GM11168 (cell line): ENCODE results near the gene PLA2G4A.

Experiments
- in situ Hi-C: fragments of 300-500 bp; cut with MboI; formaldehyde crosslinking; loops from one replicate; pipeline ENCODE4 v1.12.0; 2022; ENCODE audit warnings: low sequenced_read_pairs; ENCODE audit not compliant: unreplicated experiment

Gene PLA2G4A

DNA sequence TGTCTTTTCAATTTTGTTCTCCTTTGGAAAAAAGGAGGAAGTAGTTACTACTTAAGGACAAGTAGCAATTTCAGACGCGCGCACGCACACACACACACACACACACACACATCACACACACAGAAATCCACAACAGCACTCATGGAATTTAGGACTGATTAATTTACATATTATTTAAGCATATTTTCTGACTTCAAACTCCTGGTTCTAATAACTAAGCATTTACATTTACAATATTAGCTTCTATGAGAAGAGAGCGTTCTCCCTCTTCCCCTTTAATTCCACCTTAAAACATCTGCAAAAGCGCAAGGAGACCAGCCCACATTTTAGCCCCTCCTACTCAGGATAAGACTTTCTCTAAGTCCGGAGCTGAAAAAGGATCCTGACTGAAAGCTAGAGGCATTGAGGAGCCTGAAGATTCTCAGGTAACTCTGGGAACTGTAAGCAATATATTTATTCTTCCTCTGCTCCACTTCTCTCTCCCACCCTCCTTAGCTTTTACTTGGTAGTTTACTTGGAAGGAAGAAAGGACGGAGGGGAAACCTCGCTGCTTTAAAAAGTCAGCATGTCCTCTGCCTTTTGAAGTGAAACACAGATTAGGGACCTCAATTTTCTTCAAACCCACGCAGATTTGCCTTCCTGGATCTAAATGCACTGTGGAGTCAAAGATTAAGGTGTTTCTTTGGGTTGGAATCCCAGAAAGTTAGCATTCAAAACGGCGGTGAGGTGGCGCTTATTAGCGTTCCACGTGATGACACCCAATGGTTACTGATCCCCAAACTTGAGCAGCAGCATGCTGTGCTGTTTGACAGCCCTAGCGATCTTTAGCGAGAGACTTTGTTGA, at the start of gene PLA2G4A:
TSS of gene PLA2G4A (plus strand) at position 339 of the 844 bp plus-strand sequence. CDS start 25,406 bp downstream, outside the sequence.
- in situ Hi-C loops = no loop called here

DNA sequence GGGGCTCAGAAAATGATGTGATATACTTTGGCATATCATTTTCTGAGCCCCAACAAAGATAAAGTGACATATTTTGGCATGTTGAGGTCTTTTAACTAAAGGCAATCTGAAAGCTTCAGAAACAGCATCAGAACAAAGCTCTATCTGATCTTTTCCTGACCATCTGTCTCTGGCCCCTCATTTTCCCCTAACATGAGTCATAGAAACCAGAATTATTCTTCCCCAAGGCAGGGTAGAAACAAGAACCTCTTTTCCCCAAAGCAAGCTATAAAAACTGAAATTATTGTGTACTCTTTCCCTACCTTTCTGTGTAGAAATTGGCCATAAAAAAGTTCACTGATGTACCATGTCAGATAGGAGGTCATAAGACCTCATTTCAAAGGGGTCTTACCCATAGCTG, 48.7 kb upstream of the PLA2G4A start:
- in situ Hi-C loops = no loop called here

DNA sequence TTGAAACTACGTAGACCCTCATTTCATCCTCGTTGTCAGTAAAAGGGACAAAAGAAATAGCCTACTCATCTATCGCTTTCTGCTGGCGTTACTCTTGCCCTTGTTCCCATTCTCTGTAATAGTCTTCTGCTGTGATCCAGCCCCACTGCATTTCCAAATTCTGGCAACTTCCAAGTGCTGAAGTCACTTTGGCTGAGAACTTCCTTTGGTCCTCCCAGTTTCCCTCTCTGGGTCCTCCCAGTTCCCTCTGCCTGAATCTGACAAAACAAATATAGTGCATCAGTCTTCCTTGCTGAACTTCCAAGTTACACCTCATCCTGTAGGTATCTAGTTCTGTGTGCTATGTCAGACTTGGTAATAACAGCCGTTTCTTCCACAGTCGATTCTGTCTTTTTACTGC, 47.0 kb upstream of the PLA2G4A start:
- in situ Hi-C loops = no loop called here

DNA sequence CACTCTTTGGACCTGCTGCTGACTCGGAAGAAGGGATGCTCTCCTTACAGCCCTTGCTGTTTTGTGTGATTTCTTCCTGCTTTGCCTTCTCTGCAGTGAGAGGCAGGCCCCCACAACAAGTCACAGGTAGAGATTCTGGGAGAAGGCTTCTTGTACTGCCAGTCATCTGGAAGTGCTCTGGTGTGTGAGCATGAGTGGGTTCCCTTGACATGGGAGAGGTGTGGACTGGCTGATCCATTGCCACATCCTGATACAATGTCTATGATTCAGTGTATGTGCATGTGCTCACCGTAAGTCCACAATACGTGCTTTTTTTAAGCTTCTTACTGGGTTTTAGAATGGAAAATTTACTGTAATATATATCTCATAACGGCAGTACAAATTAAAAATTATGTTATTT, 46.0 kb upstream of the PLA2G4A start:
- in situ Hi-C loops = no loop called here

DNA sequence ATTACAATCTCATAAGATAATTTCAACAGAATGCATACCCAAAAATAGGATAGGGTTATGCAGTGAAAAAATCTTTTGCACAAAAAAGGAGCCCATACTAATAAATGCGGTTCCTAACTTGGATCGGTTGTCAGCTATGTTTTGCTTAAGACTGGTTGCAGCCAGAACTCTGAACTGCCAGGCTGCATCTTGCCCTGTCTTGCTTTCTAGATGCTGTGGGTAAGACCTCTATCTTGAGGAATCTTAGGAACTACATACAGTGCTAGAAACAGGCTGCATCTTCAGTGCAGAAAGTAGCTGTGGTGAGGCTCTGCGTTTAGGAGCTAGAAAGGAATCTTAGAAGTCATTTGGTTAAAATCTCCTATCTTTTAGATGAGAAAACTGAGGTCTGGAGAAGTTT, 45.6 kb upstream of the PLA2G4A start:
- in situ Hi-C loops = no loop called here

DNA sequence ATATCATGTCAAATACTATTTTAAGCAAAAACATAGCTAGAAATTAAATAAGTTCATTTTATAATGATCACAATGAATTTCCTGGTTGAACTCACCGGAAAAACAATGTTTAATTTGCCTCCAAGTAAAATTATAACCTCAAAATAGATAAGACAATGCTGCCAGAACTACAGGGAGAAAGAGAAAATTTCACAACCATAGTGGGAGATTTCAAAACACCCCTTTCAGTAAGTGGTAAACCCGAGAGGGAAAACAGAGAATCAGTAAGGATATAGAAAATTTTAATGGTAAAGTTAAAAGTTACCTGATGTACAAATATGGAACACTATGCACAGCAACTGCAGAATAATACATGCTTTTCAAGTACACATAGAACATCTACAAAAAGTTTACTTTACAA, 43.2 kb upstream of the PLA2G4A start:
- in situ Hi-C loops = no loop called here

DNA sequence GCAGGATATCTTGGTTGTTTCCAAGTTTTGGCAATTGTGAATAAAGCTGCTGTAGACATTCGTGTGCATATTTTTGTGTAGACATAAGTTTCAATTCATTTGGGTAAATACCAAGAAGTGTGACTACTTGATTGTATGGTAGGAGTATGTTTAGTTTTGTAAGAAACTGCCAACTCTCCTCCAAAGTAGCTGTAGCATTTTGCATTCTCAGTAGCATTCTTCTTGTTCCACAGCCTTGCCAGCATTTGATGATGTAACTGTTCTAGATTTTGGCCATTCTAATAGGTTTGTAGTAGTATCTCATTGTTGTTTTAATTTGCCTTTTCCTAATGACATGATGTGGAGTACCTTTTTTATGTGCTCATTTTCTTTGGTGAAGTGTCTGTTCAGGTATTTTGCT, 38.6 kb upstream of the PLA2G4A start:
- in situ Hi-C loops = no loop called here

DNA sequence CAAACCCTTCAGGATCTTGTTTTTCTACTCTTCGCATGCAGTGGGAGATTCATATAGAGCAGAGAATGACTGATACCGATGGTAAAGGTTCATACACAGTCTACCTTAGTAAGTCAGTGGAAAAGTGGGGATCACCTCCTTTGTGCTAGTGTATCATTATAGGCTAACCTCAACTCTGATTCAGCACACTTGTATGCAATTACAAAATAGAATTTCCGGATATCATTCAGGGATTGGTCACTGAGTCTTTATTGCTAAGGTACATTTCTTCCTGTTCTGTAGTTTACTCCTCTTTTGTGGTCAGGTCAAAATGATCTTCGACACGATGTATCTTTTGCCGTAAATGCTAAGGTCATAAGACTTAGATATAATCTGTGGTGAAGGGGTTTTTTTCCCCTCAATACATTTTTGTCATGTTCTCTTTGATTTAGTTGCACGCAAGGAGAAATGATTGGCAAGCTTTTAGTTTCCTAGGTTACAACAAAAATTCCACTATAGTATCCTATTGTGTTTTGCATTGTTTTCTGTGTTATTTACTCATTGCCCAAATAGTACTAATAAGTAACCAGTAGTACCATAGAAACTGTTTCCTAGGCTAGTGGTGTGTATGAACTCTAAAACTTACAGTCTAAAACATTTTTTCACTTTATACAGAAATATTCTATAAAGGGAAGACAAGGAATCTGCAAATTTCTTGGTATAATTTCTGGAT, 35.7 kb upstream of the PLA2G4A start:
- in situ Hi-C loops = no loop called here

DNA sequence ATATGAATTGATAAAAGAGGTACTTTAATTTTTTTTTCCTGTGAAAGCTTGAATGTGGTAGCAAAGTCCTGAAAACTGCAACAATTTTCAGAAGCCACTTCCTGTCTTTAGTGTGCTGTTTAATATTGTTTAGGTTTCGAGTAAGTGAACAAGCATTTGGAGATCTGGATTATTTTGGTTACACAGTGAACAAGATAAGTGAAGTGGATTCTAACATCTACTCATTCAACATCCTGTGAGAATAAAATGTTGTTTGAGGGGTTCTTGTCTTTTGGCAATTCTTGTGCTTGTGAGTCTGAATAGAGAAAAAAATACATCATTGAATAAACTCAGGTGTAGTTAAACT, 35.2 kb upstream of the PLA2G4A start:
- in situ Hi-C loops = no loop called here

DNA sequence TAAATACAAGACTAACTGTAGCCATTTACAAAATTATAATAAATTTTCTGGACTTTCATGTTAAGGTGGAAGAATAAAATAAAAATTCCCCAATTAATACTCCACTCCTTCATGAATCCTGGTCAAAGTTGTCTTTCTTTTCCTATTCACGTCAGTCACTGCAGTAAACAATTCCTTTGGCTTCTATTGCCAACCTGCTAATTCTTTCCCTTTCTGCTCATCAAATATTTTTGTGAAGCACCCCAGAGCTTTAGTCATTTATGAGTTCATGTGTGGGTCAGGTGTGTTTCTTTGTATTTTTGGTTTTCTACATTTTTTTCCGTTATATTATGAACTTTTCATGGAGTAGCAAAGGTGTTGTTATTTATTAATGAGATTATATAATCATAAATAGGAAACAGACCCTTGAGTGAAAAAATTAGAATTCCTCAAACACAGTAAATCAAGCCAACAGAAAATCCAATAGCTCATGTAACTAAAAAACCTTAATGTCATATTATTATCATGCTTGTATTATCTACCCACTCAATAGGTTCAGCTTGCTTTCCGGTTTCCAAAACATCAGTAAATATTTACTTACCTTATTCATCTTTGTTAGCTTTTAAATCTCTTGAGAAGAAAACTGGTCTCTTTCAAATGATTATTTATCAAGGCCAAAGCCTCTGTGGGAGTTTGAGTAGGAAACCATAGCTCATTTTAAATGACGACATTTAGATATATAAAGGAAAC, 29.6 kb upstream of the PLA2G4A start:
- in situ Hi-C loops = no loop called here

DNA sequence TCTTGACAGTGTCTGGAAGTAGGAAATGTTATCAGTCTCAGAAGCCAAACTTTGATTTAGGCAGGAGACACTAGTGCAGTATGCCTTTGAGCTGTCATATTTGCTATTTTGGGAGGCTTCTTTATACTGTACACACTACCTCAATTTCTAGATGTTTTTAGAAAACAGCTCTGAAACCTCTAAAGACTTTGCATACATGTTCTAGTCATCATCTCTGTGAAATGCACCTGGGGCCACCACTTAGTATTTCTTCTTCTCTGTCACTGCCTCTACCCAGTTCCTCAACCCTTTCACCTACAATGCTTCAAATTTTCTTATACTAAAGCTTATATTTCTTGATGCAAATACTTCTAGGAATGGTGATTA, 29.1 kb upstream of the PLA2G4A start:
- in situ Hi-C loops = no loop called here

DNA sequence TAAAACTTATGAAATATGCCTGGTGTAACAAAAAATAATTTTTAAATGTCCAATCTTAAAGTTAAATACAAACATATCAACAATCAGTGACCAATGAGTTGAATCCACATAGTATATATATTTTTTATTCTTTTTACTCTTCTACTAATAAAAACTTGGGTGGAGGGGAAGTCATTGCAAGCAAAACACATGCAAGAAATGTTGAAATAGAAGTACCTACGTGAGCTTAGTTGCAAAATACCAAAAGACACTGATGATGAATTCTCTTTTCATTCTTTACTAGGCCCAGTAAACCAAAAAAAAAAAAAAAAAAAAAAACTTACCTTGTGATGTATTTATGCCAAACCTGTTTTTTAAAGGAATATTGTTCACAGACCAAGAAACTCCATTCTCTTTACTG, 26.4 kb upstream of the PLA2G4A start:
- in situ Hi-C loops = no loop called here

DNA sequence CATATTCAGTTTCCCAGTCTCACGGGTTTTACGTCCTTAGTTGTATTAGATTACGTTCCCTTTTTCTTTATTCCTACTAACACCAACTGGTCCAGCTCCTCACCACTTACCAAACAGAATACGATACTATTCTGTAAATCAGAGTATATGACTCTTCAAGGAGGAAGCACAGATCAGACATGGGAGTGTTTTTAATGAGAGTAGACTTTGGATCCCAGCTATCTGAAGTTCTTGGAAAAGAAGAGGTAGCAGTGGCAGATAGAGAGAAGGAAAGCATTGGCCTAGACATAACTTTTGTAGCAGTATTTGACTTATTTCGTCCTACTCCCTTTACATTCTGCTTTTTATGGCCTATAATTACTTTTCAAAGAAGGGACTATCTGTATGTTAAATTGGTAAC, 24.1 kb upstream of the PLA2G4A start:
- in situ Hi-C loops = no loop called here

DNA sequence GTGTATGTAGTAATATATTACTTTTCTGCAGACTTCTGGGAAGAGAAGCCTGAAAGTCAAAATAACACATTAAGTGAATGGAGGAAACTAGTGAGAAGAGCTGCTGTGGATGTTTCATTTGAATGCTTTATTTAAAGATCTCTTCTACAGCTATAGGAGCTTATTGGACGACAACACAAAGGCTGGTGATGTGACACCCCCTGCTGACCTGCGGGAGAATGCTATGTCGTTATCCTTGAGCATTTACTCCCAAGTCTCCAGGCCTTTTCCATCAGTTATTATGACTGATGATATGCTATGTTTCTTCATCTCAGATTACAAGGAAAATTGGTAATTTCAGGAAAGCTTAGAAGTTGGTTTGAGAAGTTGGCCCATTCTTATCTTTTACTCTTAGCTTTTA, 22.3 kb upstream of the PLA2G4A start:
- in situ Hi-C loops = no loop called here

DNA sequence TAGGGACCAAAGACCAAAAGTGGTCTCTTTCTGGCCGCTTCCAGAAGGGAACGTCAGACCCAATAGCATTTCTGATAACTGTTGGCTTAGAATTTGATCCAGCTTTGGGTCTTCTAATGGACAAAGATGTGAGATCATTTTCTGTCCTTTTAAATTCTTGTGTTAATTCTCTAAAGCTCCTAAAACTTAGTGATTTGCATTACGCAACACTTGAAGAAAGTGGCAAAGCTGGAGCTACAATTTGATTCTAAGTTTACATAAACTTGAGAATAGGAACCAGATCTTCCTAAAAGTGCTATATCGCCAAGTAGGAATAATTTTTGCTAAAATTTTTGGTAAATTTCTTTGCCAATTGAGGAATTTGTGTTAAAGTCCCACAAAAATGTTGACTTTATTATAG, 21.6 kb upstream of the PLA2G4A start:
- in situ Hi-C loops = no loop called here

DNA sequence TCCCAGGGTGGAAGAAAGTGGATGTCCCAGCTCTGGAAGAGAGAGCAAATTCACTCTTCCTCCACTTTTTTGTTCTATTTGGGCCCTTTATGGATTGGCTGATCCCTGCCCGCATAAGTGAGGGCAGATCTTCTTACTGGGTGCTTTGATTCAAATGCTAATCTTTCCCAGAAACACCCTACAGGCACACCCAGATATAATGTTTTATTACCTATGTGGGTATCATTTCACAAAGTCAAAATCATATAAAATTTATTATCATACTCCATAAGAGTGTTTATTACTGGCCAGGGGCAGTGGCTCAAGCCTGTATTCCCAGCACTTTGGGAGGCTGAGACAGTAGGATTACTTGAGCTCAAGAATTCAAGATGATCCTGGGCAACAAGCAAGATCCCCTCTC, 16.9 kb upstream of the PLA2G4A start:
- in situ Hi-C loops = no loop called here

DNA sequence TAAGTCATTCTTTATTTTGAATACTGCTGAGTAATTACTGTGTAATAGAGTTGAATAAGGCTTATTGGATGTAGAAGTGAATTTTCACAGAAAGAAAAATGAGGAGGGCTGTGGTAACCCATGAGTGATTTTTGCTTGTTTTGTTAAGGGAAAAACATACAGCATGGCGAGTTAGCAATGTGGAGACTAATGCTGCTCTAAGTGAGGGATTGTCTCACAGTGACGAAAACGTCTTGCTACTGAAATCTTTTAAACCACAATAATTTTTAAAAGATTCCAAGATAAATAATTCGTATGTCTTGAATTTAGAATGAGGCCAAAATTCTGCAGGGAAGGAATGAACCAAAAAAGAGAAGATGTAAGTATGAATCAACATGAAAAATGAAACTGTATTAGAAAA, 16.2 kb upstream of the PLA2G4A start:
- in situ Hi-C loops = no loop called here

DNA sequence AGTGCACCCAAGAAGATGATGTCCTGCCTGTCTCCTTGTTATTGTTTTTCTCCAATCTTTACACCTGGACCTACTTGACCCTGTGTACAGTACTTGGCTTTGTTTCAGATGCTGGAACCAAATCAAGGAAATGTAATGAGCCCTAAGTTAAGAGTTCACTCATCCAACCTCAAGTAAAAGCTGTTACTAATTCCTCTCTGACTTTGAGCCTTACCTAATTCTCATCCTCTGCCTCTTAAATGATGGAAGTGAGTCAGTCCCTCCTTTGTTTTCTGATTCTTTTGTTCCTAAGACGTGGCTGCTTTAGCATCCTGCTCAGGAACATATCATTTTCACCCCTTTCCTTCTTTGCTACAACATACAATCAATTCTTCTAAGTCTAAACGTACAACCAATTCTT, 15.3 kb upstream of the PLA2G4A start:
- in situ Hi-C loops = no loop called here

DNA sequence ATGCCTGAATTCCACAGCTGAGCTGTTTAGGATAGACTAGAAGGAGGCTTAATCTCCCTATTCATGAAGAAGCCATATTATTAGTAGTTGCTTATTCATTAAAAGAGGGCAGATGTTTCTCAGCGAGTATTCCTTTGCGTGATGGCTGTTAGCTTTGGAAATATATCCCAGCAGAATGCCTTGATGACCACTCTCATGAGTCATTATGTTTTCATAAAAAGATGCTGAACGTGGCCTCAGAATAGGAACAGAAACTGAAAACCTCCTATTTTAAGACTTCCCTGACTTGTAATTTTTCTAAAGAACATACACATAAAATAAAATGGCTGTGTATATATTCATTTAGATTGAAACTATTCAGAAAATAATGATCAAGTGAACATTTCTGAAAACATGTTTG, 9.6 kb upstream of the PLA2G4A start:
- in situ Hi-C loops = no loop called here

DNA sequence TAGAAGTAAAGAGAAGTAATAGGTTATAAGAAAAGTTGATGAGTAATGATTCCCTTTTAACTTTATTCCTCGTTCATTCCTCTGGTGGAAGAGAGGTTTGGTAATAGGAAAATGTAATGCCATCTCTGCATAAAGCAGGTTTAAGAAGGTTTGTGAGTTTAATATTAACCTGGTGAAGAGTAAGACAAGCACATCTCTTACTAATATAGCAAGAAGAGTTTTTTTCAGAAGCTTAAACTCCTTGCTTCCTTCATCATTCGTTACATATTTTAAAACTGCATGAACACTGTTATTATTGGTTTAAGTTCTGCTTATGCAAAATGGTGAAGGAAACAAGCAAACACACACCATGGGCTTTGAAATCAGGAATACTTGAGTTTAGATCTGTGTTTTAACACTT, 9.2 kb upstream of the PLA2G4A start:
- in situ Hi-C loops = no loop called here
